ENCODE data around the gene PHACTR1. TPM values are rescaled to one million over a fixed set of nuclear protein-coding genes. Genes with fewer than 3 reads are reported as not detected.
A peak's percentile ranks its signal among the peaks of the same experiment; 100 is the strongest.

The PHACTR1 gene
- total and polyA plus RNA-seq, 2 of the 4 experiments (the other 2 are of a cell fraction): not detected

DNA sequence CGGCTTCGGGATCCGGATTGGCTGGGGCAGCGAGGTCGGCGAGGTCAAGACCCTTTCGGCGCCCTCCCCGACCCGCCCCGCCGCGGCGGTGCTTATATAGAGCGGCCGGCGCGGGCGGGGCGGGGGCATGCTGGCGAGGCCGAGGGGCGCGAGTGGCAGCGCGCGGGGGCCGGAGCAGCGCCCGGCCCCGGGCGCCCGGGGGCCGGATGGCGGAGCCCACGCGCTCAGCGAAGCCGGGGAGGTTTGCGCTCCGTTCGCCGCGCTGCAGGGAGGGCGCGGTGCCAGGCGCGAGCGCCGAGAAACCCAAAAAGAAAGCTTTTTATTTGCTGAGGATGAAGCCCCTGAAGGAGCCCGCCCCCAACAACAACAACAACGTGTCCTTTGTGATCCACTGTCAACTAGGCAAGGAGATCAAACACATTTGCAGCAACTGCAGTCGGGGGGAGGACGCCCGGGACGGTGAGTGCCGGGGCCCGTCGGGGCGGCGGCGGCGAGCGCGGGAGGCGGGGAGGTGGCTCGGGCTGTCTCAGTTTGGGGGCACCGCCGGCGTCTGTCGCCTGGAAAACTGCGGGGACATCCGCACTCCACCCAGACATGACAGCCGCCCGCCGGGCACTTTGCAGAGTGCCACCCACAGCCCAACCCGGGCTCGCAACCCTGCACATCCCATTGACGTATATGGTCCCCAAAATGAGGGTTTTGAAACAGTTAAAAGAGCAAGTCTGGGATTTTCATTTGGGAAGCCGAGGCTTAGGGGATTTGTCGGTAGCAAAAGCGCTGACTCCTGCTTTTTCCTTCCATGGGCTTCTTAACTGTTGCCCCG lies 297.3 kb downstream of the PHACTR1 start:
- no peak overlapping the region for H4K91ac ChIP-seq (ENCODE audit: insufficient read depth, low read depth, low read length)
- intact Hi-C loops (cut with micrococcal nuclease) (no loop called here), in situ Hi-C loops (cut with MboI; ENCODE audit: low sequenced_read_pairs) (no loop called here), dilution Hi-C loops (cut with HindIII; ENCODE audit: low sequenced_read_pairs, unreplicated experiment) (no loop called here)
- H3K36me3 ChIP-seq (ENCODE audit: control insufficient read depth, insufficient read depth, low read length): no peaks in the 10 kb centered on the region
- no peaks in the 10 kb centered on the region for H3K9me3 ChIP-seq (ENCODE audit: control insufficient read depth, insufficient read depth, low read length)
- no peaks in the 10 kb centered on the region for H4K20me1 ChIP-seq (ENCODE audit: insufficient read depth, low read length)
- CTCF ChIA-PET: no interaction called here
- H2BK120ac ChIP-seq (ENCODE audit: low read depth, low read length): no peak overlapping the region
- no peak overlapping the region for H3K56ac ChIP-seq (ENCODE audit: extremely low read depth, insufficient read depth, low read length)
- TF ChIP-seq BHLHE40 (IDR thresholded peaks at IDR 0.05; ENCODE audit: low read depth, low read length) (no peak), MAFK (IDR thresholded peaks at IDR 0.05; ENCODE audit: low read depth, low read length) (peak; percentile 40; the same call in 1 of the 2 replicates)
- no peak overlapping the region for H2AK5ac ChIP-seq (ENCODE audit: low read depth, low read length)
- H3K4me3 ChIP-seq (ENCODE audit: insufficient read depth, low read depth, low read length): 0 out of 2 replicates have a peak overlapping the region, but pooled peaks have one; percentile 31
- no peaks in the 10 kb centered on the region for H3K79me1 ChIP-seq (ENCODE audit: low read depth in 1 of 2, low read length in 2 of 2)
- peak overlapping the region; percentile 39 for H2AFZ ChIP-seq (replicated peaks; ENCODE audit: low read length, poor library complexity)
- H3K4ac ChIP-seq (ENCODE audit: low read depth, low read length): no peak overlapping the region
- POLR2A ChIA-PET (ENCODE audit: unreplicated experiment): no interaction called here
- ATAC-seq (ENCODE audit: low read depth): no peak
- no peak overlapping the region for H4K5ac ChIP-seq (ENCODE audit: low read depth, low read length)
- H3K14ac ChIP-seq (replicated peaks; ENCODE audit: low read depth, low read length): no peak overlapping the region
- no peaks in the 10 kb centered on the region for H3K4me1 ChIP-seq (ENCODE audit: control insufficient read depth, insufficient read depth, low read length)
- H3K4me2 ChIP-seq (ENCODE audit: low read depth, low read length): peak overlapping the region; percentile 58; the same call in 1 of the 2 replicates
- H3K18ac ChIP-seq (ENCODE audit: low read depth, low read length): no peak overlapping the region
- H2AK9ac ChIP-seq (replicated peaks; ENCODE audit: low read depth, low read length, poor library complexity): no peak overlapping the region
- H3K9ac ChIP-seq (ENCODE audit: low read depth, low read length): no peak overlapping the region
- WGBS, 2 experiments (ENCODE audit: extremely low coverage in 2 of 2, insufficient read length in 1 of 2): 3% methylated on average over 6 of the region's 83 CpGs; no CpG with 5 or more reads in 1 of the 2 experiments
- H3K27ac ChIP-seq (ENCODE audit: insufficient read depth, low read length): no peak overlapping the region
- no peak overlapping the region for H3K23ac ChIP-seq (ENCODE audit: low read depth, low read length)
- H2BK15ac ChIP-seq (ENCODE audit: low read depth, low read length): no peak overlapping the region
- peaks cover 32% of the 10 kb centered on the region for H3K27me3 ChIP-seq (ENCODE audit: control insufficient read depth, insufficient read depth, low read length)
- H4K8ac ChIP-seq (ENCODE audit: low read depth in 2 of 2, low read length in 2 of 2): no peak overlapping the region
- H2BK5ac ChIP-seq (ENCODE audit: low read depth, low read length, poor library complexity, severe bottlenecking): no peak overlapping the region
- no peak overlapping the region for H2BK20ac ChIP-seq (ENCODE audit: low read depth, low read length)
- no peak for DNase-seq
- no TSS peak for BruUV-seq (replicated peaks)
- no peaks in the 10 kb centered on the region for H3K9me1 ChIP-seq (ENCODE audit: insufficient read depth, low read length)
